ENCODE results near the gene KCNT1. TPM values are rescaled to one million over a fixed set of nuclear protein-coding genes. Genes with fewer than 3 reads are reported as not detected.

KCNT1 gene
- total and polyA plus RNA-seq, 10 of the 15 experiments (the other 5 are each of a cell fraction or from before 2014, with no cell fraction given) = not detected

DNA sequence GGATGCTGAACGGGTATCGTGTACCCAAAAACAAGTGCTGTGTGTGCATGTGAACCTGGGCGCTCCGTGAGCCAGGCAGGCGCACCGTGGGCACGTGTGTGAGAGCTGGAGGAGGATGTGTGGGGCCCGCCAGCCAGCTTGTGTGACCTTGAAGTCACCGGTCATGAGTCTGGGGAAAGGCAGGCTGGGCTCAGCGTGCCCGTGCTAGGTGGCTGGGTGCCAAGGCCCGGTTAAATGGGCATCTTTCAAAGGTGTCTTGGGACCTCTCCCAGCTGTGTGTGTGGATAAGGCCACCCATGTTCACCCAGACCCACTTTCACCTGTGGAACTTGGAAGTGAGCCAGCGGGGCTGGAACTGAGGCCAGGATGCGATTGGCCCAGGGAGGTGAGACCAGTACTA, 3.4 kb downstream of the KCNT1 start:
- WGBS (ENCODE audit: insufficient coverage, insufficient replicate concordance, low lambda C conversion rate, missing lambda C conversion rate) = 11% methylated on average over 14 of the region's 14 CpGs
- RAD21 ChIA-PET (ENCODE audit: unreplicated experiment) = no interaction called here
- SMC1A ChIA-PET (ENCODE audit: uncharacterized antibody, unreplicated experiment) = no interaction called here
- H3K4me1 ChIP-seq (ENCODE audit: control insufficient read depth, insufficient read depth, low read length) = no peaks in the 10 kb centered on the region
- H3K9ac ChIP-seq (ENCODE audit: control insufficient read depth, insufficient read depth, low read length) = no peak overlapping the region
- CTCF ChIA-PET = interaction anchor here (1.0 kb wide), 1 partner anchor 11 kb away, joined by 3 read pairs; no protein-coding TSS in a partner anchor
- no peaks in the 10 kb centered on the region for H3K79me2 ChIP-seq (ENCODE audit: control insufficient read depth, insufficient read depth, low read length)
- no TSS peak for BruUV-seq (replicated peaks)
- FAIRE-seq = no peak
- no peak overlapping the region for H3K4me2 ChIP-seq (ENCODE audit: control insufficient read depth, insufficient read depth)
- POLR2A ChIA-PET = no interaction called here
- no peak for DNase-seq (ENCODE audit: low read depth, low spot score)
- H3K36me3 ChIP-seq (ENCODE audit: control insufficient read depth in 2 of 2, insufficient read depth in 2 of 2, low read length in 1 of 2) = no peaks in the 10 kb centered on the region
- H2AFZ ChIP-seq (ENCODE audit: control insufficient read depth, low read depth, low read length) = no peak overlapping the region
- no peaks in the 10 kb centered on the region for H3K9me3 ChIP-seq (replicated peaks; ENCODE audit: control insufficient read depth, insufficient read depth, low read length)
- H4K20me1 ChIP-seq (ENCODE audit: control insufficient read depth, insufficient read depth) = no peaks in the 10 kb centered on the region
- ATAC-seq = no peak
- H3K27me3 ChIP-seq (replicated peaks in 1 of 2; ENCODE audit: control insufficient read depth in 2 of 2, insufficient read depth in 2 of 2, low read length in 1 of 2) = no peaks in the 10 kb centered on the region
- no peak overlapping the region for H3K4me3 ChIP-seq
- TF ChIP-seq RCOR1 (conservative IDR thresholded peaks at IDR 0.05; ENCODE audit: low read depth, low read length) (no peak), NR2C2 (IDR thresholded peaks at IDR 0.05; ENCODE audit: borderline replicate concordance, control insufficient read depth, insufficient read length, low read depth) (no peak), MEF2B (IDR thresholded peaks at IDR 0.05; ENCODE audit: partially characterized antibody, poor library complexity, severe bottlenecking) (no peak), SUZ12 (IDR thresholded peaks at IDR 0.05; ENCODE audit: unreplicated experiment) (no peak), CHD1 (IDR thresholded peaks at IDR 0.05; ENCODE audit: low read depth, low read length) (no peak), HDAC6 (IDR thresholded peaks at IDR 0.05; ENCODE audit: unreplicated experiment) (no peak)
- TF ChIP-seq, protein P1, sequence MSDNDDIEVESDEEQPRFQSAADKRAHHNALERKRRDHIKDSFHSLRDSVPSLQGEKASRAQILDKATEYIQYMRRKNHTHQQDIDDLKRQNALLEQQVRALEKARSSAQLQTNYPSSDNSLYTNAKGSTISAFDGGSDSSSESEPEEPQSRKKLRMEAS (IDR thresholded peaks at IDR 0.05; ENCODE audit: low read depth, low read length) = no peak
- TF ChIP-seq, protein P2, sequence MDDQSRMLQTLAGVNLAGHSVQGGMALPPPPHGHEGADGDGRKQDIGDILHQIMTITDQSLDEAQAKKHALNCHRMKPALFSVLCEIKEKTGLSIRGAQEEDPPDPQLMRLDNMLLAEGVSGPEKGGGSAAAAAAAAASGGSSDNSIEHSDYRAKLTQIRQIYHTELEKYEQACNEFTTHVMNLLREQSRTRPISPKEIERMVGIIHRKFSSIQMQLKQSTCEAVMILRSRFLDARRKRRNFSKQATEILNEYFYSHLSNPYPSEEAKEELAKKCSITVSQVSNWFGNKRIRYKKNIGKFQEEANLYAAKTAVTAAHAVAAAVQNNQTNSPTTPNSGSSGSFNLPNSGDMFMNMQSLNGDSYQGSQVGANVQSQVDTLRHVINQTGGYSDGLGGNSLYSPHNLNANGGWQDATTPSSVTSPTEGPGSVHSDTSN (IDR thresholded peaks at IDR 0.05; ENCODE audit: insufficient replicate concordance, low read depth, low read length) = no peak
- H3K27ac ChIP-seq (ENCODE audit: control insufficient read depth, insufficient read depth) = no peak overlapping the region
- in situ Hi-C loops (cut with MboI) = no loop called here
- intact Hi-C loops (cut with micrococcal nuclease; ENCODE audit: unreplicated experiment) = no loop called here

All from GM12878 (cell line).